Suprapubic skin (tissue), 4 donors: Measurements from ENCODE around the gene CACNA2D3. TPM values are rescaled to one million over a fixed set of nuclear protein-coding genes. Genes with fewer than 3 reads are reported as not detected.

Experiments used
- DNase-seq, 2 donors: peaks; one replicate each; pipeline ENCODE4 v3.0.0-alpha.2; 2019; ENCODE audit warnings: low spot score in 2 of 2
- H3K27ac ChIP-seq: fragments of 200-600 bp; sonication (generic); one replicate; pipeline ENCODE4 v1.5.1; 2019
- H3K27me3 ChIP-seq: fragments of 200-600 bp; sonication (generic); one replicate; pipeline ENCODE4 v1.5.1; 2019
- H3K36me3 ChIP-seq: fragments of 200-600 bp; sonication (generic); one replicate; pipeline ENCODE4 v1.5.1; 2019
- H3K4me1 ChIP-seq: fragments of 200-600 bp; sonication (generic); one replicate; pipeline ENCODE4 v1.5.1; 2019
- H3K4me3 ChIP-seq: fragments of 200-600 bp; sonication (generic); one replicate; pipeline ENCODE4 v1.5.1; 2019; ENCODE audit warnings: mild to moderate bottlenecking
- H3K9me3 ChIP-seq: fragments of 200-600 bp; sonication (generic); one replicate; pipeline ENCODE4 v1.5.1; 2019
- CTCF ChIP-seq, 2 donors: fragments of 200-600 bp in 1 of 2; fragments of 450-650 bp in 1 of 2; sonication (generic) in 1 of 2; IDR thresholded peaks; one replicate each; pipeline ENCODE4 v1.5.1; 2016 to 2019; ENCODE audit warnings: antibody characterized with exemption in 2 of 2, mild to moderate bottlenecking in 1 of 2, moderate library complexity in 1 of 2
- EP300 ChIP-seq: sonication (generic); formaldehyde crosslinking; IDR thresholded peaks from one replicate; pipeline ENCODE4 v1.6.1; 2017; ENCODE audit warnings: antibody characterized with exemption
- POLR2A ChIP-seq, 2 donors: fragments of 450-650 bp; IDR thresholded peaks; one replicate each; pipeline ENCODE4 v1.6.1; 2017; ENCODE audit warnings: antibody characterized with exemption in 2 of 2, mild to moderate bottlenecking in 2 of 2, moderate library complexity in 2 of 2
- POLR2AphosphoS5 ChIP-seq, 3 donors: sonication (generic); formaldehyde crosslinking; IDR thresholded peaks; one replicate each; pipeline ENCODE4 v1.6.1; 2017; ENCODE audit warnings: antibody characterized with exemption in 3 of 3
- WGBS: methylation state at CpG from one replicate; pipeline ENCODE4 v1.1.5; 2018; 5-methylcytosine and 5-hydroxymethylcytosine counted together
- total RNA-seq, 4 donors: library from RNA; depleted of rRNA; stranded (reverse); fragments of >200 nt; gene quantifications; one replicate each; pipeline ENCODE4 v1.1.0, GENCODE V29; 2016

Gene CACNA2D3
- total RNA-seq, 4 donors from 2014 or later = 0.42 to 2.8 (median 0.95) TPM

GRCh38 chr3:54882129-54882833, 759.9 kb downstream of the CACNA2D3 start:
- Histone ChIP-seq H3K27me3 (no peaks in the 10 kb centered on the region), H3K4me3 (no peak overlapping the region), H3K36me3 (no peaks in the 10 kb centered on the region), H3K9me3 (no peaks in the 10 kb centered on the region), H3K4me1 (peaks cover 13% of the 10 kb centered on the region), H3K27ac (peak overlapping the region; percentile 73)
- TF ChIP-seq EP300 (no peak), CTCF (IDR thresholded peaks at IDR 0.05) (no peak), POLR2AphosphoS5 (IDR thresholded peaks at IDR 0.05) (no peak), POLR2A (IDR thresholded peaks at IDR 0.05) (no peak)
- WGBS = 32% methylated on average over 3 of the region's 3 CpGs
- no peak for DNase-seq

- Histone ChIP-seq H3K27ac (no peak overlapping the region), H3K9me3 (no peaks in the 10 kb centered on the region), H3K27me3 (no peaks in the 10 kb centered on the region), H3K4me1 (peaks cover 28% of the 10 kb centered on the region), H3K4me3 (no peak overlapping the region), H3K36me3 (no peaks in the 10 kb centered on the region)
- TF ChIP-seq EP300 = no peak
- no peak for TF ChIP-seq CTCF (IDR thresholded peaks at IDR 0.05)
- TF ChIP-seq POLR2A (IDR thresholded peaks at IDR 0.05) = no peak
- no peak for TF ChIP-seq POLR2AphosphoS5 (IDR thresholded peaks at IDR 0.05)
- 95% methylated on average over 9 of the region's 9 CpGs for WGBS
- DNase-seq = no peak
Observed at GRCh38 chr3:54888162-54888561, 765.8 kb downstream of the CACNA2D3 start.

GRCh38 chr3:54888873-54889272, 766.5 kb downstream of the CACNA2D3 start:
- H3K4me3 ChIP-seq = no peak overlapping the region
- no peak overlapping the region for H3K27ac ChIP-seq
- peaks cover 28% of the 10 kb centered on the region for H3K4me1 ChIP-seq
- H3K36me3 ChIP-seq = no peaks in the 10 kb centered on the region
- no peaks in the 10 kb centered on the region for H3K9me3 ChIP-seq
- DNase-seq = no peak
- TF ChIP-seq POLR2AphosphoS5 (IDR thresholded peaks at IDR 0.05) = no peak
- TF ChIP-seq EP300 = peak; percentile 81
- no peak for TF ChIP-seq CTCF (IDR thresholded peaks at IDR 0.05)
- TF ChIP-seq POLR2A (IDR thresholded peaks at IDR 0.05) = no peak
- H3K27me3 ChIP-seq = no peaks in the 10 kb centered on the region
- 92% methylated on average over 1 of the region's 1 CpG for WGBS

- 84% methylated on average over 3 of the region's 3 CpGs for WGBS
- TF ChIP-seq POLR2A (IDR thresholded peaks at IDR 0.05) = no peak
- no peak for TF ChIP-seq CTCF (IDR thresholded peaks at IDR 0.05)
- TF ChIP-seq POLR2AphosphoS5 (IDR thresholded peaks at IDR 0.05) = no peak
- TF ChIP-seq EP300 = no peak
- Histone ChIP-seq H3K9me3 (no peaks in the 10 kb centered on the region), H3K4me1 (peaks cover 28% of the 10 kb centered on the region), H3K27me3 (no peaks in the 10 kb centered on the region), H3K36me3 (no peaks in the 10 kb centered on the region), H3K4me3 (no peak overlapping the region), H3K27ac (no peak overlapping the region)
- DNase-seq = no peak
Observed at GRCh38 chr3:54889731-54890130, 767.4 kb downstream of the CACNA2D3 start.

GRCh38 chr3:54891540-54891897, 769.2 kb downstream of the CACNA2D3 start:
- Histone ChIP-seq H3K4me1 (peaks cover 28% of the 10 kb centered on the region), H3K4me3 (no peak overlapping the region), H3K36me3 (no peaks in the 10 kb centered on the region), H3K9me3 (no peaks in the 10 kb centered on the region), H3K27ac (peak overlapping the region; percentile 81), H3K27me3 (no peaks in the 10 kb centered on the region)
- DNase-seq = peak; percentile 84 to 90
- 5% methylated on average over 5 of the region's 5 CpGs for WGBS
- TF ChIP-seq POLR2AphosphoS5 (IDR thresholded peaks at IDR 0.05) = peak in 2 of 3 donors; percentile 14 to 47
- TF ChIP-seq CTCF (IDR thresholded peaks at IDR 0.05) = peak in 1 of 2 donors; percentile 55
- TF ChIP-seq EP300 = no peak
- TF ChIP-seq POLR2A (IDR thresholded peaks at IDR 0.05) = no peak
